Colonic mucosa (tissue), 4 donors: ENCODE data around the gene KRTAP20-2. TPM values are rescaled to one million over a fixed set of nuclear protein-coding genes. Genes with fewer than 3 reads are reported as not detected.

Experiments used
- DNase-seq: peaks from one replicate; pipeline ENCODE4 v3.0.0-alpha.2; 2020
- H3K27ac ChIP-seq: fragments of 200-600 bp; one replicate; pipeline ENCODE4 v1.8.0; 2021
- H3K27me3 ChIP-seq: fragments of 200-600 bp; one replicate; pipeline ENCODE4 v1.8.0; 2021
- H3K36me3 ChIP-seq: fragments of 200-600 bp; one replicate; pipeline ENCODE4 v1.8.0; 2021
- H3K4me1 ChIP-seq: fragments of 200-600 bp; one replicate; pipeline ENCODE4 v1.8.0; 2021; ENCODE audit warnings: mild to moderate bottlenecking
- H3K4me3 ChIP-seq: fragments of 200-600 bp; one replicate; pipeline ENCODE4 v1.8.0; 2021
- H3K9ac ChIP-seq, 2 donors: one replicate each; pipeline ENCODE4 v1.7.0; 2013; ENCODE audit warnings: control low read depth in 2 of 2, low read depth in 2 of 2, low read length in 2 of 2
- H3K9me3 ChIP-seq: fragments of 200-600 bp; one replicate; pipeline ENCODE4 v1.8.0; 2021
- intact Hi-C: fragments of 100-400 bp; cut with DNase I; formaldehyde crosslinking; loops from one replicate; pipeline ENCODE4 v1.14.1; 2022
- total RNA-seq, 2 donors: library from RNA; stranded (reverse); fragmentation: NEBNext Ultra II Directional in 1 of 2; extraction: Animal tissue kit (Norgen Biotek cat#: 25700) in 1 of 2; gene quantifications; one replicate each; pipeline ENCODE4 v1.2.1, GENCODE V29; 2021
- TF ChIP-seq, protein P1 (sequence below): fragments of 200-600 bp; IDR thresholded peaks from one replicate; pipeline ENCODE4 v1.8.0; 2022; ENCODE audit warnings: antibody characterized with exemption, mild to moderate bottlenecking
- donor health status: healthy.
- donor health status: DM: no; HTN: no; CAD: no.
- donor health status: DM: no; HTN: no; CAD: no.

KRTAP20-2 gene
- total RNA-seq, 2 donors from 2014 or later = not detected

DNA sequence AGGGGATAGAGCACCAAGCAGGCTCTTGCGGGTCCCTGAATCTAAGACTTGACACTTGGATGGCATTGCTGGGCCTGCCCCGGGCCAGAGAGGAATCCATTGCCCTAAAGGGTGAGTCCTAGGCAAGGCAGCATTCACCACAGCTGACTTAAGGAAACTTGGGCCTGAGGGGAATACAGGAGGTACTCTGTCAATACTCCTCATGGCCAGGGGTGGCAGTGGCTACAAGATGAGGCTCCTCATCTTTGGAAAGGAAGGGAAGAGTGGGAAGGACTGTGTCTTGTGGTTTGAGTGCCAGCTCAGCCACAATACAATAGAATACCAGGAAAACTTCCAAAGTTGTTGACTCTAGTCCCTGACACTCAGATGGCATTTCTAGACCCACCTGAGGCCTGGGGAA, 29.0 kb upstream of the KRTAP20-2 start:
- intact Hi-C loops = no loop called here

GRCh38 chr21:30612132-30612531, 22.9 kb upstream of the KRTAP20-2 start:
- no peak for DNase-seq
- Histone ChIP-seq H3K27ac (no peak overlapping the region), H3K27me3 (no peaks in the 10 kb centered on the region), H3K9me3 (peaks cover 2% of the 10 kb centered on the region), H3K4me1 (no peaks in the 10 kb centered on the region), H3K4me3 (no peak overlapping the region), H3K9ac (no peak overlapping the region), H3K36me3 (no peaks in the 10 kb centered on the region)
- TF ChIP-seq, protein P1, sequence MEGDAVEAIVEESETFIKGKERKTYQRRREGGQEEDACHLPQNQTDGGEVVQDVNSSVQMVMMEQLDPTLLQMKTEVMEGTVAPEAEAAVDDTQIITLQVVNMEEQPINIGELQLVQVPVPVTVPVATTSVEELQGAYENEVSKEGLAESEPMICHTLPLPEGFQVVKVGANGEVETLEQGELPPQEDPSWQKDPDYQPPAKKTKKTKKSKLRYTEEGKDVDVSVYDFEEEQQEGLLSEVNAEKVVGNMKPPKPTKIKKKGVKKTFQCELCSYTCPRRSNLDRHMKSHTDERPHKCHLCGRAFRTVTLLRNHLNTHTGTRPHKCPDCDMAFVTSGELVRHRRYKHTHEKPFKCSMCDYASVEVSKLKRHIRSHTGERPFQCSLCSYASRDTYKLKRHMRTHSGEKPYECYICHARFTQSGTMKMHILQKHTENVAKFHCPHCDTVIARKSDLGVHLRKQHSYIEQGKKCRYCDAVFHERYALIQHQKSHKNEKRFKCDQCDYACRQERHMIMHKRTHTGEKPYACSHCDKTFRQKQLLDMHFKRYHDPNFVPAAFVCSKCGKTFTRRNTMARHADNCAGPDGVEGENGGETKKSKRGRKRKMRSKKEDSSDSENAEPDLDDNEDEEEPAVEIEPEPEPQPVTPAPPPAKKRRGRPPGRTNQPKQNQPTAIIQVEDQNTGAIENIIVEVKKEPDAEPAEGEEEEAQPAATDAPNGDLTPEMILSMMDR = no peak
- intact Hi-C loops = no loop called here

More for the DNA sequence above, 29.0 kb upstream of the KRTAP20-2 start:
- no peak overlapping the region for H3K4me3 ChIP-seq
- H3K4me1 ChIP-seq = no peaks in the 10 kb centered on the region
- H3K9ac ChIP-seq = no peak overlapping the region
- peaks cover 2% of the 10 kb centered on the region for H3K9me3 ChIP-seq
- no peak for DNase-seq
- no peaks in the 10 kb centered on the region for H3K36me3 ChIP-seq
- H3K27me3 ChIP-seq = no peaks in the 10 kb centered on the region
- TF ChIP-seq, protein P1 = no peak
- H3K27ac ChIP-seq = no peak overlapping the region

GRCh38 chr21:30613836-30614235, 21.2 kb upstream of the KRTAP20-2 start, which contains the start of gene KRTAP6-1:
TSS of gene KRTAP6-1 (minus strand) at chr21:30613930. CDS start at chr21:30613904, 26 bp downstream.
- TF ChIP-seq, protein P1 = no peak
- no peaks in the 10 kb centered on the region for H3K27me3 ChIP-seq
- H3K4me3 ChIP-seq = no peak within 1 kb of the TSS
- H3K27ac ChIP-seq = no peak within 1 kb of the TSS
- H3K4me1 ChIP-seq = no peaks in the 10 kb centered on the region
- intact Hi-C loops = no loop called here
- peaks cover 2% of the 10 kb centered on the region for H3K9me3 ChIP-seq
- H3K36me3 ChIP-seq = no peaks in the 10 kb centered on the region
- H3K9ac ChIP-seq = no peak within 1 kb of the TSS
- no peak for DNase-seq

DNA sequence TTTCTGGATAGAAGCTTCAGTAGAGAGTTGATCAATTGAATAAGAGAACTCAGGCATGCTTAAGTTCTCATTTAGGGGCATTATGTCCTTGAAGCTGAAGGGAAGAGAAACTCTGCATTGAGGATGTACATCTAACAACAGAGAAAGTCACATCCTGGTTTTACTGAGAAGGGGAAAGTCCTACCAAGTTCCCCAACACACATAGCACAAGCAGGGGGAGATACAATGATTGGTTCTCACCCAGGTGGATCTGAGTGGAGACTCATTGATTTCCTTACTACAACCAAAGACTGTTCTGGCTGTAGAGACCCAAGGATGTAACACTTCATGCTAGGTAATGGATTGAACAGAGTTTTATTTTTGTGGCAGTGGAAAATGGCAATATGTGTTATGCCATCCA, 19.8 kb upstream of the KRTAP20-2 start:
- TF ChIP-seq, protein P1 = no peak
- Histone ChIP-seq H3K27ac (no peak overlapping the region), H3K27me3 (no peaks in the 10 kb centered on the region), H3K36me3 (no peaks in the 10 kb centered on the region), H3K4me1 (no peaks in the 10 kb centered on the region), H3K9me3 (no peaks in the 10 kb centered on the region), H3K9ac (no peak overlapping the region), H3K4me3 (no peak overlapping the region)
- intact Hi-C loops = no loop called here
- no peak for DNase-seq

DNA sequence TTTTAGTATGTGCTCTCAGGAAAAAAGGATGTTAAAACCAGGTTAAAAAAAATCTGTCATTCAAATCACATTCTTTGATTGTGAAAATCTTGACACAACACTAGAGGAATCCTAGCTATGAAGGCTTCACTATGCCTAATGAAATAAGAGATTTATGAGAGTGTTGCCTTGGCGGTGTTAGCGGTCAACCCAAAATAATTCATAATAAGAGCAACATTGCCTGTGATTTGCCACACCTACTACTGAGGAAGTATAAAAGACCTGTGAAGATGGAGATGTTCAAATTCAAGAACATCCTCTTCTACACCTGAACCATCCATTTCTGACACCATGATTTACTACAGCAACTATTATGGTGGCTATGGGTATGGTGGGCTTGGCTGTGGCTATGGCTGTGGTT, 18.9 kb upstream of the KRTAP20-2 start, which contains the start of gene KRTAP20-1:
Gene KRTAP20-1 (plus strand): TSS at position 301 of the 400 bp plus-strand sequence. CDS start 30 bp downstream, at position 331.
- no peaks in the 10 kb centered on the region for H3K4me1 ChIP-seq
- H3K27ac ChIP-seq = no peak within 1 kb of the TSS
- TF ChIP-seq, protein P1 = no peak
- no peak for DNase-seq
- no peaks in the 10 kb centered on the region for H3K9me3 ChIP-seq
- no peak within 1 kb of the TSS for H3K9ac ChIP-seq
- intact Hi-C loops = no loop called here
- no peaks in the 10 kb centered on the region for H3K27me3 ChIP-seq
- no peak within 1 kb of the TSS for H3K4me3 ChIP-seq
- no peaks in the 10 kb centered on the region for H3K36me3 ChIP-seq
